NB4 (cell line): ENCODE data around the gene ZSWIM1.

ENCODE experiments used
- DNase-seq: peaks from one replicate; pipeline ENCODE4 v3.0.0; 2010; ENCODE audit warnings: low read depth
- H3K4me3 ChIP-seq: one replicate; pipeline ENCODE4 v1.5.1; 2011; ENCODE audit warnings: mild to moderate bottlenecking, low read depth, low read length, moderate library complexity
- CTCF ChIP-seq: IDR thresholded peaks from one replicate; pipeline ENCODE4 v1.5.1; 2012; ENCODE audit warnings: low read depth, low read length
- MAX ChIP-seq: IDR thresholded peaks from 2 replicates; pipeline ENCODE4 v1.6.1; 2011; ENCODE audit warnings: low read depth, low read length
- MYC ChIP-seq: IDR thresholded peaks from 2 replicates; pipeline ENCODE4 v1.6.1; 2011; ENCODE audit warnings: low read depth, low read length
- POLR2A ChIP-seq: IDR thresholded peaks from 2 replicates; pipeline ENCODE4 v1.6.1; 2011; ENCODE audit warnings: mild to moderate bottlenecking; ENCODE audit not compliant: insufficient read length; ENCODE audit errors: extremely low read depth

Gene ZSWIM1

GRCh38 chr20:45835329-45835765 is 45.7 kb upstream of the ZSWIM1 start:
- TF ChIP-seq MYC (no peak), CTCF (no peak), MAX (no peak), POLR2A (no peak)
- DNase-seq: peak; percentile 44
- H3K4me3 ChIP-seq: no peak overlapping the region

- no peak for DNase-seq
- no peak overlapping the region for H3K4me3 ChIP-seq
- no peak for TF ChIP-seq MYC
- no peak for TF ChIP-seq POLR2A
- no peak for TF ChIP-seq MAX
- TF ChIP-seq CTCF: no peak
Observed at GRCh38 chr20:45835825-45836224, 45.2 kb upstream of the ZSWIM1 start.

- H3K4me3 ChIP-seq: no peak overlapping the region
- TF ChIP-seq MYC (no peak), MAX (no peak), POLR2A (no peak), CTCF (no peak)
- DNase-seq: no peak
Observed at GRCh38 chr20:45836841-45837240, 44.2 kb upstream of the ZSWIM1 start.

- DNase-seq: no peak
- no peak overlapping the region for H3K4me3 ChIP-seq
- no peak for TF ChIP-seq CTCF
- no peak for TF ChIP-seq POLR2A
- TF ChIP-seq MAX: no peak
- TF ChIP-seq MYC: no peak
Observed at GRCh38 chr20:45840700-45841198, 40.3 kb upstream of the ZSWIM1 start.

GRCh38 chr20:45841407-45842129 is 39.5 kb upstream of the ZSWIM1 start:
- no peak for DNase-seq
- H3K4me3 ChIP-seq: no peak overlapping the region
- TF ChIP-seq CTCF: no peak
- no peak for TF ChIP-seq MYC
- no peak for TF ChIP-seq MAX
- TF ChIP-seq POLR2A: no peak
